Mammary microvascular endothelial cell (primary cell): ENCODE data around the gene PPP1R12C. TPM values are rescaled to one million over a fixed set of nuclear protein-coding genes. Genes with fewer than 3 reads are reported as not detected.

Experiments
- total RNA-seq: library from RNA; depleted of rRNA; stranded (reverse); fragments of >200 nt; gene quantifications from 2 replicates; pipeline ENCODE4 v1.2.3, GENCODE V29; 2015

PPP1R12C gene
- 58.8 and 64.1 TPM in 2 replicates for total RNA-seq

DNA sequence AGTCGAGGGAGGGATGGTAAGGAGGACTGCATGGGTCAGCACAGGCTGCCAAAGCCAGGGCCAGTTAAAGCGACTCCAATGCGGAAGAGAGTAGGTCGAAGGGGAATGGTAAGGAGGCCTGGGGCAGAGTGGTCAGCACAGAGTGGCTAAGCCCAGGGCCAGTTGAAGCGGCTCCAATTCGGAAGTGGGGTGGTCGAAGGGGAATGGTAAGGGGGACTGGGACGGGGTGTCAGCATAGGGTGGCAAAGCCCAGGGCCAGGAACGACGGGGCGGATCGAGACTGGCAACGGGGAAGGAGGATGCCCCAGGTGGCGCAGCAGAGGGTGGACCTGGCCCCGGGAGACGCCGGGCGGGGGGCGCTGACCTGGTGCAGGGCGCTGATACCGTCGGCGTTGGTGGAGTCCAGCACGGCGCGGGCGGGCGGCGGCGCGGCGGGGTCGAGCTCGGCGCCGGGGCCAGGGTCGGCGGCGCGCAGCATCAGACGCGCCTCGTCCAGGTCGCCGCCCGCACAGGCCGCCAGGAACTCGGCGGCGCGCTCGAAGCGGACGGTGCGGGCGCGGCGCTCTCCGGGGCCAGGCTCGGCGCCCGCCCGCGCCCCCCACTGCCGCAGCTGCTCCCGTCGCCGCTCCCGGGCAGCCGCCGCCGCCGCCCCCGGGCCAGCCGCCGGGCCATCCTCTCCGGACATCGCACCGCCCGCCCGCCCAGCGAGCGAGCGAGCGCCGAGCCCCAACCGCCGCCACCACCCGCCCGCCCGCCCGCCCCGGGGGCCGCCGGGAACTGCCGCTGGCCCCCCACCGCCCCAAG lies at the start of gene PPP1R12C:
Gene PPP1R12C, minus strand, starts transcription at position 779 of the 804 bp plus-strand sequence. Its CDS starts 94 bp downstream, at position 685.

GRCh38 chr19:55166530-55167268 lies 49.3 kb upstream of the PPP1R12C start, which contains the start of gene DNAAF3:
Gene DNAAF3 (minus strand): TSS chr19:55166613. CDS start chr19:55166413, 200 bp downstream.

DNA sequence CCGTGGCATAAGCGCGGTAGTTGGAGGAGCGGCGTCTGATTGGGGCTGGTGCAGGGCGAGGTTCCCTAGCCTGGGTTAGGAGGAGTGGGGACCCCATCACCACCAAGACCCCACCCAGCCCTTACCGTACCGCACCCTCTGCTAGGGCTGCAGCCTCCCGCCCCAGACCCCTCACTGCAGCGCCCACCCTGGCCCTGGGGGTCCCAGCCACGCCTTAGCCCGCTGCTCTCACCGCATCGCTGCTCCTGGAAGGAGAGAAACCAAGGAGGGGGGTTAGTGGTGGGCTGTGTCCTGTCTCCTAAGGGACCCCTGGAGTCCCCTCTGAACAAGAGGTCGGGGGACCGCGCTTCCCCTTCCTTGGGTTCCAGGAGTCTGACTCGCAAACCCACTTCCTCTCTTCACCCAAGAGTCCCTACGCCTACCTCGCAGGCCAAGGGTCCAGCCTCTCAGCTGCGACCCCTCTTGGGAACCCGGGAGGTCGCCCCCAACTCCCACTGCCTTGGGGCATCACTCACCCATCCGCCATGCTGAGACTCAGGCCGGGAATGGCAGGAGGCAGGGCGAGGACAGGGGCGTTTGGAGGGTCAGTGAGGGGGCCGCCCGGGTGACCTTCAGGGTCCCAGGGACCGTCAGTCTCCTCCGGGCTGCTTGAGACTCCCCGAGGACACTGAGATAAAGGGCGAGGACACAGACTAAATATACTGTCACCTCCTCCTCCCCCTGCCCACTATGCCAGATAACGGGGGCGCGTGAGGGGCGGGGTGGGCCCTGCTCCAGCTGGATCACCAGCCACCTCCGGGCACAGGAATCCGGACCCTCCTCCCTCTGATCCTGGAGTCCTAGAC lies 39.8 kb upstream of the PPP1R12C start, which contains the start of gene TNNI3:
Gene TNNI3, minus strand, starts transcription at position 669 of the 845 bp plus-strand sequence. Its CDS starts 143 bp downstream, at position 526.

GRCh38 chr19:55149078-55150003 lies 31.9 kb upstream of the PPP1R12C start, which contains the start of gene TNNT1:
Gene TNNT1 (minus strand): TSS chr19:55149206. CDS start chr19:55147157, 2,049 bp downstream.

GRCh38 chr19:55075371-55075998 lies 42.0 kb downstream of the PPP1R12C start, which contains the start of gene EPS8L1:
Gene EPS8L1 (plus strand): TSS chr19:55075869. CDS start chr19:55076445, 576 bp downstream.

DNA sequence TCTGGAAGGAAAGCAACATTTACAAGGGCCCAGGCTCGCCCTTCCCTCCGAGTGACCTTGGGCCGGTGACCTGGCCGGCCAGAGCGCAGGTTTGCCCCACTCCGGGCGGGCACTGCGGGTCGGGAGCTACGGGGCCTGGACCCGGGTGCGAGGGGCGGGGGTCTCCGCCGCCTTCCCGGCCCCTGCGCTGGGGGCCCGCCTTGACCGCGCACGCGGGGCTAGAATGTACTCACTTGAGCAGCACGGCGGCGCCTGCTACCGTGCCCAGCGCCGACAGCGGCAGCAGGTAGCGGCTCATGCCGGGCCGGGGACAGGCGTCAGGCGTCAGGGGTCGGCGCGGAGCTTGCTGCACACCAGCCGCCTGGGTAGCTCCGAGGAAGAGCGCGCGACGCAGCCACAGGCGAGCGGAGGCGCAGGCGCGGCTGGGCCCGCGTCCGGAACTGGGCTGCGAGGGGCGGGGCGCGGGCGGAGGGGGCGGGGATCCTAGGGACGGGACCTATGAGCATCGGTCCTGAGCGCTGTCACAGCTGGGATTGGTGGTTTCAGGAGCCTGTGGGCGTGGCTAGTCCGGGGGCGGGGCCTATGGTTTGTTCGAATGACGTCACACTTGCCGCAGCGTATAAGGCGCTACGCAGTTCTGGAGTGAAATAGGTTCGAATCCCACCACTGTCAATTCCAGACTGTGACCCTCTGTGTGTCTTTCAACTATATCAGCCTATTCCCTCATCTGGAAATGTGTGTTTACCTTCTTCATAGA lies 54.5 kb downstream of the PPP1R12C start, which contains the start of gene RDH13:
Gene RDH13, minus strand, starts transcription at position 414 of the 757 bp plus-strand sequence. Its CDS starts 116 bp downstream, at position 298.

Other genes starting within 250 kb of the PPP1R12C start
- gene FCAR, start 243.4 kb downstream of the PPP1R12C start, total RNA-seq: not detected in 2 replicates
- not detected in 2 replicates for gene NCR1, start 211.5 kb downstream of the PPP1R12C start, total RNA-seq
- not detected in 2 replicates for gene NLRP7, start 170.1 kb downstream of the PPP1R12C start, total RNA-seq
- 0.25 and 1.4 TPM in 2 replicates for gene NLRP2, start 151.3 kb downstream of the PPP1R12C start, total RNA-seq
- not detected in 2 replicates for gene GP6, start 79.4 kb downstream of the PPP1R12C start, total RNA-seq
- 8.1 and 8.8 TPM in 2 replicates for gene RDH13, start 54.5 kb downstream of the PPP1R12C start, total RNA-seq
- 12.6 and 14.7 TPM in 2 replicates for gene EPS8L1, start 41.8 kb downstream of the PPP1R12C start, total RNA-seq
- gene TNNT1, start 31.6 kb upstream of the PPP1R12C start, total RNA-seq: 0.79 and 3.1 TPM in 2 replicates
- gene TNNI3, start 40.1 kb upstream of the PPP1R12C start, total RNA-seq: not detected in 2 replicates
- 0.79 and 1.8 TPM in 2 replicates for gene DNAAF3, start 49.0 kb upstream of the PPP1R12C start, total RNA-seq
- gene SYT5, start 62.7 kb upstream of the PPP1R12C start, total RNA-seq: not detected in 2 replicates
- 3.1 and 5.3 TPM in 2 replicates for gene PTPRH, start 91.9 kb upstream of the PPP1R12C start, total RNA-seq
- 0.27 and 1.7 TPM in 2 replicates for gene TMEM86B, start 111.1 kb upstream of the PPP1R12C start, total RNA-seq
- 44.7 and 51.5 TPM in 2 replicates for gene PPP6R1, start 141.4 kb upstream of the PPP1R12C start, total RNA-seq
- gene HSPBP1, start 162.5 kb upstream of the PPP1R12C start, total RNA-seq: 44.3 and 63.8 TPM in 2 replicates
- 0.25 and 0.27 TPM in 2 replicates for gene BRSK1, start 166.4 kb upstream of the PPP1R12C start, total RNA-seq
- gene TMEM150B, start 207.7 kb upstream of the PPP1R12C start, total RNA-seq: not detected in 2 replicates
- 6.3 and 6.6 TPM in 2 replicates for gene KMT5C, start 222.2 kb upstream of the PPP1R12C start, total RNA-seq
- not detected in 2 replicates for gene COX6B2, start 237.1 kb upstream of the PPP1R12C start, total RNA-seq
- gene GARIN5B, start 245.6 kb upstream of the PPP1R12C start, total RNA-seq: not detected in 2 replicates